Breast epithelium (tissue), 3 donors: ENCODE results near the gene ISG20L2.

Source experiments
- CTCF ChIP-seq, 3 donors: fragments of 450-650 bp; IDR thresholded peaks; one replicate each; pipeline ENCODE4 v1.5.1; 2016 to 2017; ENCODE audit warnings: antibody characterized with exemption in 3 of 3, mild to moderate bottlenecking in 3 of 3, moderate library complexity in 3 of 3
- POLR2A ChIP-seq: fragments of 450-650 bp; IDR thresholded peaks from one replicate; pipeline ENCODE4 v1.6.1; 2016; ENCODE audit warnings: antibody characterized with exemption, mild to moderate bottlenecking, moderate library complexity

- TF ChIP-seq POLR2A (peak; percentile 40), CTCF (IDR thresholded peaks at IDR 0.05) (peak in 2 of 3 donors; percentile 26 to 32)
Observed at GRCh38 chr1:156748670-156749418, 20.3 kb upstream of the ISG20L2 start.
